ENCODE data around the gene MAP3K6. TPM values are rescaled to one million over a fixed set of nuclear protein-coding genes. Genes with fewer than 3 reads are reported as not detected.

MAP3K6 gene
- total RNA-seq, 1 donor from 2014 or later = 17.9 TPM

DNA sequence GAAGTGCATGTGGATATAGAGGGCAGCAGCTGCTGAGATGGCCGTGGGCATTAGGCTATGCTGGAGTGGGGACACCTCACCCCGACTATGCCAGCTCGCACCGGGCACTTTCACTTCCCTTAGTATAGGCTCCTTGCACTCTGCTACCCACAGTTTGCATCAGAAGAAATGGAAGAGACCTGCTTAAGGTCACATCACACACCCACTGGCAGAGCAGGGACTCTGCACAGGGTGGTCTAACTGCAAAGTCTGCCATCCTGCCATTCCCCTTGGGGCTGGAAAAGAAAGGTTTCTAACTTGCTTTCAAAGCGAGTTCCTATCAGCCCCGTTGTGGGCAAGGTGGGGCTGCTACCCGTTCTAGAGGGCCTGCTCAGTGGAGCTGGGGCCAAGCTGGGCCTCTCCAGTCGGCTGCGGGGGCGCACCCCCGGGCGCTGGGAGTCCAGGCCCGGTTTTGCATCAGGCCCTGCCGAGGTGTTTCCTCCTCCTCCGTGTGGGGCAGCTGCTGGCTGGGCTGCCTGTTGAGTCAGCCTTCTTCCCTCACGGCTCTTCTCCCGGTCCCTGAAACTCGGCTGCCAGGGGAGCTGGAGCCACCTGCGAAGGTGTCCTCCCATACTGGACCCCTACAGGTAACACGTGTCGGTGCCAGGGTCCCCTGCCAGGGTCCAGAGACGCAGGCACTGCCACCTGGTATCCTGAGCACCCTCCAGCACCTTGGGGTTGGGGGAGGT lies 25.1 kb downstream of the MAP3K6 start, which contains the start of gene SYTL1:
TSS of gene SYTL1 (plus strand) at position 498 of the 728 bp plus-strand sequence. CDS start 3,313 bp downstream, outside the sequence.
- DNase-seq (ENCODE audit: extremely low read depth, low read depth, low spot score) = no peak

- no peak for DNase-seq (ENCODE audit: extremely low read depth, low read depth, low spot score)
These were observed 27.5 kb downstream of the MAP3K6 start for GRCh38 chr1:27339213-27339612.

DNA sequence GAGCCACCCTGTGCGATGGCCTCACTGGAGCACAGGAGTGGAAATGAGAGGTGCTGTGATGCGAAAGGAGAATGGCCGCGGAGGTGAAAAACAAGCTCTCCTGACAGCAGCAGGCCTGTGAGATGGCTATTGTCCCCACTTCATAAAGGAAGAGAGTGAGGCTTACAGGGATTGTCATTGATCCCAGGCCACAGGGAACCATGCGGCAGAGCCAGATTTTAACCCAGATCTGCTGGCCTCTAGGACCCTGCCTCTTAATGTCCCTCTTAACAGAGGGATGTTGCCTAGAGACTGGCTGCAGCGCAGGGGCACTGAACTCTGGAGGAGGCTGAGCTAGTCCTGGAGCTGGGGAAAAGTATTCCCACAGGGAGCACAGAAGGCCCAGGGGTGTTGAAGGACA lies 28.0 kb downstream of the MAP3K6 start:
- DNase-seq (ENCODE audit: extremely low read depth, low read depth, low spot score) = no peak

GRCh38 chr1:27336756-27337155 lies 30.0 kb downstream of the MAP3K6 start:
- DNase-seq (ENCODE audit: extremely low read depth, low read depth, low spot score) = no peak

DNA sequence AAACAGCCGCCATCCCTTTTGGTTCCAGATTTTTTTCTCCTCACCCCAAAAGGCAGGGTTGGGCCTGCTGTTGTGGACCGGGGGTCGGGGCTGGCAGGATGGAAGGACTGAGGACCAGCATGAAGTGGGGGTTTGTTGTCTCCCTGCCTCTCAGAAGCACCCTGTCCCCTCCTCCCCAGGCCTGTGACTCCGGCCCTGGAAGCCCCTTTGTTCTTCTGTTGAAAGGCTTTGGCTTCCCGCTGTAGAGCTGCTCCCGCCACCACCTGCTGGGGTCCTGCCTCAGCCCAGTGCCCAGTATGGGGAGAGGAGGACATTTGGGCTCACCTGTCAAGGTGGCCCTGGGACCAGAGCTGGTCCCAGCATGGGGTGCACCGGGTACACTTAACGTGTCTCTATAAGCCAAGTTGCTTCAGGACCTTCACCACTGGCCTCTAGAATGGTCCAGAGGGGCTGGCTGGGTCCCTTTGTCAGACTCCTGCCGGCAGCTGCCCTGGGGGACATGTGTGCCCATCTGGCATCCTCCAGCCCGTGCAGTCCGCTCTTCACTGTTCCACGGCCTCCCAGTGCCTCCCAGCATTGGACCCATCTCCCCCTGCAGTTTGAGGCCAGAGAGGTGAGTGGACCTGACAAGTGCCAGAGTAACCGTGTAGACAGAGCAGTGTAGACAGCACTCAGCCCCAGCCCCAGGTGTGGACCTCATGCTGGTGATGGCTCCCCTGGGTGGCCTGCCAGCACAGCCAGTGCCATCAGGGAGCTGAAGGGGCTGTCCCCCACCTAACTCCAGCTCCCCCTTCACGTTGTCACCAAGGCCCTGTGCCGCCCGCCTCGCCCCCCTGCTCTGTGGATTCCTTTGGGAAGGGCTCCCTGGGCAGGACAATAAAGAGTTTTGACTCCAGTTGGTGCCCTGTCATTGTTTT lies 31.0 kb downstream of the MAP3K6 start:
- no peak for DNase-seq (ENCODE audit: extremely low read depth, low read depth, low spot score)

- DNase-seq (ENCODE audit: extremely low read depth, low read depth, low spot score) = no peak
These were observed 33.0 kb downstream of the MAP3K6 start for GRCh38 chr1:27333717-27334279.

DNA sequence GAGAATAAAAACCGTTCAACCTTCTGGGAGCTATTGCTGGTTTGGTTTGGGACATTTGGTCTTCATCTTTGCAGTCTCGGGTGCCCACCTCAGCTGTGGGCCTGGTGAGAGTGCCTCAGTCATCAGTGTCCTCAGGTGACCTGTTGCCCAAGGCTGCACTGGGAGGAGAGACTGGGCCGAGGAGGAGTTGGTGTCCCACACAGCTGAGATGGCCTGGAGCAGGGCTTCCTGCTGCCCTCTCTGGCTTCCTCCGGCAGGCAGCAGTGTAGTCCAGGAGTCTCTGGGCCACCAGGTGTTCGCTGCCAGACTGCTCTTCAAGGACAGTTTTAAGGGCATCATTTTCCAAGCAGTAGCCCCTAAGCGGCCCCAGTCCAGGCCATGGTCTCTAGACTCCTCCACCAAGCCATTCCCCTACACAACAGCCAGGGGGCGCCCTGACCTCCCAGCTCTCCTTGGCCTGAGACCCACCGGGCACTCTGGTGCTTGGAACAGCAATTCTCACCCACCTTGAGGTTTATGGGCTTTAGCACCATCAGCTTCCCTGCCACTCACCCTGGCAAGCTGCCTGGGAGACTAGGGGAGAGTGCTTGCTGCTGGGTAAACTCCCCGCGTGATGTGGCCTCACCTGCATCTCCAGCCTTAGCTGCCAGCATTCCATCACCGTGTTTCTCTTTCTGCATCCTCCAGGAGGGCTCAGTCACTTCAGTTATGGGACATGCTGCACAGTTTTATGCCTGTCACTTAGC lies 34.1 kb downstream of the MAP3K6 start:
- DNase-seq (ENCODE audit: extremely low read depth, low read depth, low spot score) = no peak

GRCh38 chr1:27331922-27332321 lies 34.8 kb downstream of the MAP3K6 start:
- DNase-seq (ENCODE audit: extremely low read depth, low read depth, low spot score) = no peak

DNA sequence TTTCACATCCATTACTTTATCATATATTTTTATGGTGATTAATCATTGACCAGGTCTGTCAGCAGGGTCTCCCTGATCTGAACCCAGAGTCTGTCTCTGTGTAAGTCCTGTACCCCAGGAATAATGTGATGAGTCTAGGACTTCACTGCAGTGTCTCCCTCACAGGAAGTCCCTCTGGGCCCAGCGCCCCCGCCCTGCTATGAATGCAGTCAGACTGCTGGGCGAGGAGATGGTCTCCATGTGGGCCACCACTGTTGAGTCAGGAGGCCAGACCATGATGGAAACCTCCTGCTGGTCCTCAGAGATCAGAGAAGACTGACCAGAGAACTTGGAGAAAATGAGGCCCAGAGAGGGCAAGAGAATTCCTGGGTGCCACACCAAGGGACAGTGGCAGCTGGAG lies 35.3 kb downstream of the MAP3K6 start:
- DNase-seq (ENCODE audit: extremely low read depth, low read depth, low spot score) = no peak

DNA sequence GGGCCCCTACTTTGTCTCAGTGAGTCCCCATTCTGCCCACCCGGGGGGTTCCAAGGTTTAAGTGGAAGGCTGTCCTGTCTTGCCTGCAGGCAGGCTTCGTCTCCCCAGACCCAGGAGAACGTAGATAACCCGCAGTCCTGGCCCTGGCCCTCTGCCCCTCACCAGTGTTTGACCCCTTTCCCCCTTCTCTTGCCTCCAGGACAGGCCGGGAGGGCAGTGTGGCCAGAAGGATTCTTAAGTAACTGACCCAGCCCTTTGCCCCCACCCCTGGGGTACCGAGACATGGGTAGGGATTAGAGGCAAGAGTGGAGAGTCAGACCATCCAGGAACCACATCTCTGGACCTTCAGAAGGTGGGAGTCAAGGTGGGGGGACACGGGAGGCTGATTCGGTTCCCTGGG lies 36.0 kb downstream of the MAP3K6 start:
- DNase-seq (ENCODE audit: extremely low read depth, low read depth, low spot score) = no peak

GRCh38 chr1:27327964-27328363 lies 38.8 kb downstream of the MAP3K6 start:
- no peak for DNase-seq (ENCODE audit: extremely low read depth, low read depth, low spot score)

- no peak for DNase-seq (ENCODE audit: extremely low read depth, low read depth, low spot score)
These were observed 41.5 kb downstream of the MAP3K6 start for GRCh38 chr1:27325286-27325685.

- DNase-seq (ENCODE audit: extremely low read depth, low read depth, low spot score) = no peak
These were observed 44.1 kb downstream of the MAP3K6 start for GRCh38 chr1:27322569-27323240.

DNA sequence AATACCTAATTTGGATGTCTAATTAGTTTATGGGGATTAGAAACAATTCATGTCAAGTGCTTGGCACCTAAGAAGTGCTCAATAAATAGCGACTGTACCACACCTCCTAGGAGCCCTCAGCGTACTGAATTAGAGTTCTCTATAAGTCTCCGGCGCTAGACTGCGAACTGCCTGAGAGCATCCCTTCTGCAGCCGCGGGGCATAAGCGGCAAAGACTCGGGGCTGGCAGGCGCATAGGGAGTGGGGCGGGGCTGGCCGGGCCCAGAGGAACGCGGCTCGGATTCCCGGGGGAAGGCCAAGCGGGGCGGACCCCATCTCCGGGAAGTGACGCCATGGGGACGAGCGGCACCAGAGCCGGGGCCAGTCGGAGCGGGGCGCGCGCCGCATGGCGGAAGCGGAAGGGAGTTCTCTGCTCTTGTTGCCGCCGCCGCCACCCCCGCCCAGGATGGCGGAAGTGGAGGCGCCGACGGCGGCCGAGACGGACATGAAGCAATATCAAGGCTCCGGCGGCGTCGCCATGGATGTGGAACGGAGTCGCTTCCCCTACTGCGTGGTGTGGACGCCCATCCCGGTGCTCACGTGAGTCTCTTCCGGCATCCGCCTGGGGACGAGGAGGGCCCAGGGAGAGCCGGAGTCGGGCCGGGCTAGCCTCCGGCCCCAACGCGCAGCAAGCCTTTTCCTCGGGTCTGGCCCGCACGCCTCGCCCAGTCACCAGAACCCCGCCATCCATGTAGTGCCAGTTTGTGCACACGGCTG lies 44.8 kb downstream of the MAP3K6 start, which contains the start of gene TMEM222:
TSS of gene TMEM222 (plus strand) at position 351 of the 756 bp plus-strand sequence. CDS start at position 386, 35 bp downstream.
- peak; percentile 34 for DNase-seq (ENCODE audit: extremely low read depth, low read depth, low spot score)

GRCh38 chr1:27318596-27318995 lies 48.2 kb downstream of the MAP3K6 start:
- DNase-seq (ENCODE audit: extremely low read depth, low read depth, low spot score) = no peak

DNA sequence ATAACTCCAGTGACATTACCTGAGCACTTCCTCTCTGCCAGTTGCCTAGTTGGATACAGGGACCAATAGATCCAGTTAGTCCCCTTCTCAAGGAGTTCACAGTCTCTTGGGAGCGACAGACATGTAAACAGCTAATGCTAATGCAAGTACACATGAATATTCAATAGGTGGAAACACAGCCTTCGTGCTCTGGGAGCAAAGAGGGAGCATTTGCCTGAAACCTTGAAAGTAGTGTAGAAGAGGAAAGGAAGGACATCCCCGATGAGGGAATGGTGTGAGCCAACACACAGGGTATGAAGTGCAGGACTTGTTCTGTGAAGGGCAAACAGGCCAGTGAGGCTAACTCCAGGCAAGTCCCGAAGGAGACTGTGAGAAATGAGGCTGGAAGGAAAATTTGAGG lies 48.6 kb downstream of the MAP3K6 start:
- no peak for DNase-seq (ENCODE audit: extremely low read depth, low read depth, low spot score)

- no peak for DNase-seq (ENCODE audit: extremely low read depth, low read depth, low spot score)
These were observed 49.9 kb downstream of the MAP3K6 start for GRCh38 chr1:27316860-27317259.

DNA sequence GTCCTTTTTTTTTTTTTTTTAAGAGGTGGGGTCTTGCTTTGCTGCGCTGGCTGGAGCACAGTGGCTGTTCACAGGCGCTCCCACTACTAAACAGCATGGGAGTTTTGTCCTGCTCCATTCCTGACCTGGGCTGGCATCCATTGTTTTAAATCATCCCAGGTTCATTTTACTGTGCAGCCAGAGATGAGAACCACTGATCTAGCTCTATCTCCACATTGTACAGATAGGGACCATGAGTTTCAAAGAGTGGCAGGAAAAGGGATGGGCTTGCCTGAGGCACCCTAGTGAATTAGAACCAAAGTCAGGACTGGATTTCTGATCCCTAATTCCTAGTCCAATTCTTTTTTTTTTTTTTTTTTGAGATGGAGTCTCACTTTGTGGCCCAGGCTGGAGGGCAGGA lies 52.0 kb downstream of the MAP3K6 start:
- no peak for DNase-seq (ENCODE audit: extremely low read depth, low read depth, low spot score)

- no peak for DNase-seq (ENCODE audit: extremely low read depth, low read depth, low spot score)
These were observed 52.6 kb downstream of the MAP3K6 start for GRCh38 chr1:27314169-27314568.
